Measurements from ENCODE around the gene PCDHGA4.

- TF ChIP-seq CTCF (IDR thresholded peaks at IDR 0.05) (no peak), POLR2A (IDR thresholded peaks at IDR 0.05) (no peak)
Observed at GRCh38 chr5:141374627-141375026, 19.8 kb downstream of the PCDHGA4 start.

Data from Peyer's patch (tissue), 4 donors.